Gastroesophageal sphincter (tissue), 3 donors: ENCODE measurements around the gene TEFM.

ENCODE experiments used
- CTCF ChIP-seq, 4 experiments: fragments of 200-600 bp in 2 of 4; fragments of 450-650 bp in 2 of 4; sonication (generic) in 1 of 4; IDR thresholded peaks; one replicate each; pipeline ENCODE4 v1.5.1; 2017 to 2019; ENCODE audit warnings: antibody characterized with exemption in 4 of 4, mild to moderate bottlenecking in 2 of 4, moderate library complexity in 2 of 4
- EP300 ChIP-seq: sonication (generic); formaldehyde crosslinking; IDR thresholded peaks from one replicate; pipeline ENCODE4 v1.6.1; 2017; ENCODE audit warnings: antibody characterized with exemption, mild to moderate bottlenecking
- POLR2A ChIP-seq, 2 donors: fragments of 450-650 bp; IDR thresholded peaks; one replicate each; pipeline ENCODE4 v1.6.1; 2017; ENCODE audit warnings: antibody characterized with exemption in 2 of 2, mild to moderate bottlenecking in 2 of 2, moderate library complexity in 1 of 2
- POLR2AphosphoS5 ChIP-seq: sonication (generic); formaldehyde crosslinking; IDR thresholded peaks from one replicate; pipeline ENCODE4 v1.6.1; 2017; ENCODE audit warnings: antibody characterized with exemption

- TF ChIP-seq CTCF (IDR thresholded peaks at IDR 0.05) (no peak), POLR2AphosphoS5 (no peak), EP300 (no peak), POLR2A (IDR thresholded peaks at IDR 0.05) (no peak)
These were observed 33.1 kb upstream of the TEFM start for GRCh38 chr17:30939051-30939689.
